A549 (cell line): ENCODE data around the gene GRIPAP1. TPM values are rescaled to one million over a fixed set of nuclear protein-coding genes. Genes with fewer than 3 reads are reported as not detected.

Experiments used
- ATAC-seq, 2 experiments: fragments of 200-7000 bp in 1 of 2; fragments of >200 bp in 1 of 2; cut with Nextera tagmentation in 1 of 2; cut with Tn5 transposase in 1 of 2; 3 replicates each; pipeline versions ENCODE4 v1.8.0 to v1.9.1; 2018 to 2020; ENCODE audit warnings: mild to moderate bottlenecking in 1 of 2, moderate library complexity in 1 of 2
- CTCF ChIA-PET: fragments of 300-600 bp; sonication (Branson Sonifier 250); formaldehyde crosslinking; extraction: SDS; loops from one replicate; lab custom pipeline; 2021; ENCODE audit warnings: antibody characterized with exemption, inconsistent platforms; lab: Yijun Ruan, JAX
- POLR2A ChIA-PET: fragments of 350-600 bp; formaldehyde crosslinking; extraction: SDS; loops from one replicate; lab custom pipeline; 2021; ENCODE audit warnings: antibody characterized with exemption, inconsistent platforms; lab: Yijun Ruan, JAX
- DNase-seq, 2 experiments: peaks; one replicate each; pipeline versions ENCODE4 v3.0.0 to v3.0.0-alpha.2; 2011 to 2016; ENCODE audit warnings: low read depth in 1 of 2, low spot score in 1 of 2
- FAIRE-seq: peaks from 2 replicates; lab custom pipeline; 2011; peaks lifted over from hg19 to GRCh38; lab: Jason Lieb, UNC
- H3K27ac ChIP-seq, 2 experiments: fragments of >200 bp; sonication (Bioruptor Twin); formaldehyde crosslinking; 3 replicates each; pipeline ENCODE4 v1.5.1; 2016 to 2017
- H3K4me1 ChIP-seq: fragments of >200 bp; sonication (Bioruptor Twin); formaldehyde crosslinking; 3 replicates; pipeline ENCODE4 v1.6.1; 2016
- H3K4me2 ChIP-seq: fragments of >200 bp; sonication (Bioruptor Twin); formaldehyde crosslinking; 3 replicates; pipeline ENCODE4 v1.6.1; 2016
- H3K4me3 ChIP-seq: fragments of >200 bp; sonication (Bioruptor Twin); formaldehyde crosslinking; 3 replicates; pipeline ENCODE4 v1.5.1; 2016
- H3K9me3 ChIP-seq: fragments of >200 bp; sonication (Bioruptor Twin); formaldehyde crosslinking; 3 replicates; pipeline ENCODE4 v1.6.1; 2016
- BCL3 ChIP-seq: fragments of >200 bp; sonication (Bioruptor Twin); formaldehyde crosslinking; IDR thresholded peaks from 3 replicates; pipeline ENCODE4 v1.6.1; 2016
- BHLHE40 ChIP-seq: IDR thresholded peaks from 2 replicates; pipeline ENCODE4 v1.6.1; 2012; ENCODE audit warnings: low read depth, low read length, inconsistent platforms
- CEBPB ChIP-seq, 2 experiments: fragments of >200 bp in 1 of 2; sonication (Bioruptor Twin) in 1 of 2; formaldehyde crosslinking in 1 of 2; IDR thresholded peaks; 2 replicates each; pipeline ENCODE4 v1.6.1; 2012 to 2016
- EP300 ChIP-seq, 2 experiments: fragments of >200 bp; sonication (Bioruptor Twin); formaldehyde crosslinking; IDR thresholded peaks; 2 replicates in 1 of 2; 3 replicates in 1 of 2; pipeline ENCODE4 v1.6.1; 2016 to 2017
- FOSL2 ChIP-seq, 2 experiments: fragments of 450-650 bp in 1 of 2; fragments of >200 bp in 1 of 2; sonication (Bioruptor Twin) in 1 of 2; formaldehyde crosslinking; IDR thresholded peaks; 2 replicates each; pipeline versions ENCODE4 v1.5.0 to v1.6.1; 2016 to 2020; ENCODE audit warnings: mild to moderate bottlenecking in 1 of 2, moderate library complexity in 1 of 2
- GATA3 ChIP-seq: IDR thresholded peaks from 2 replicates; pipeline ENCODE4 v1.6.1; 2012; ENCODE audit warnings: borderline replicate concordance
- HEYL ChIP-seq: fragments of 250-450 bp; sonication (Bioruptor Pico); IDR thresholded peaks from 2 replicates; pipeline ENCODE4 v1.8.0; 2021; ENCODE audit warnings: mild to moderate bottlenecking, moderate library complexity
- JUN ChIP-seq, 2 experiments: fragments of >200 bp; sonication (Bioruptor Twin); formaldehyde crosslinking; IDR thresholded peaks; 2 replicates in 1 of 2; 3 replicates in 1 of 2; pipeline ENCODE4 v1.6.1; 2016 to 2017
- MYC ChIP-seq: IDR thresholded peaks from 2 replicates; pipeline ENCODE4 v1.6.1; 2012; ENCODE audit warnings: mild to moderate bottlenecking, inconsistent platforms, low read length, improper control_type of control experiment, borderline replicate concordance
- NPAS2 ChIP-seq: fragments of 250-450 bp; sonication (Bioruptor Pico); IDR thresholded peaks from 2 replicates; pipeline ENCODE4 v1.8.0; 2022; ENCODE audit warnings: mild to moderate bottlenecking, moderate library complexity, borderline replicate concordance
- NR3C1 ChIP-seq: fragments of >200 bp; sonication (Bioruptor Twin); formaldehyde crosslinking; IDR thresholded peaks from 3 replicates; pipeline ENCODE4 v1.6.1; 2017
- PHF8 ChIP-seq: fragments of 200-600 bp; sonication (generic); IDR thresholded peaks from 2 replicates; pipeline ENCODE4 v1.6.1; 2016; ENCODE audit warnings: low read depth, mild to moderate bottlenecking, antibody characterized with exemption, moderate library complexity, borderline replicate concordance
- POLR2A ChIP-seq: IDR thresholded peaks from 2 replicates; pipeline ENCODE4 v1.6.1; 2012; ENCODE audit warnings: mild to moderate bottlenecking, low read length
- RAD21 ChIP-seq, 2 experiments: fragments of >200 bp in 1 of 2; sonication (Bioruptor Twin) in 1 of 2; formaldehyde crosslinking in 1 of 2; IDR thresholded peaks in 1 of 2; conservative IDR thresholded peaks in 1 of 2; 2 replicates in 1 of 2; 3 replicates in 1 of 2; pipeline ENCODE4 v1.6.1; 2012 to 2018; ENCODE audit warnings: inconsistent platforms in 1 of 2
- RARB ChIP-seq: fragments of 250-450 bp; sonication (Bioruptor Pico); IDR thresholded peaks from 2 replicates; pipeline ENCODE4 v1.8.0; 2021; ENCODE audit warnings: mild to moderate bottlenecking, moderate library complexity
- SMC3 ChIP-seq: fragments of >200 bp; sonication (Bioruptor Twin); formaldehyde crosslinking; IDR thresholded peaks from 3 replicates; pipeline ENCODE4 v1.6.1; 2018; ENCODE audit warnings: inconsistent platforms
- TFCP2L1 ChIP-seq: fragments of 250-450 bp; sonication (Bioruptor Pico); IDR thresholded peaks from 2 replicates; pipeline ENCODE4 v1.5.0; 2021; ENCODE audit warnings: mild to moderate bottlenecking
- WGBS: methylation state at CpG from one replicate; pipeline ENCODE4 v1.1.6; 2017; ENCODE audit errors: missing lambda C conversion rate; 5-methylcytosine and 5-hydroxymethylcytosine counted together
- polyA plus RNA-seq, 4 experiments: library from polyadenylated mRNA; depleted of rRNA in 3 of 4; stranded (reverse); fragments of >200 nt; fragmentation: RNase III in 1 of 4; extraction: RNeasy Plus Mini Kit Qiagen cat#74134 plus additional on column Dnase treatment in 1 of 4; gene quantifications; 2 replicates in 3 of 4; 3 replicates in 1 of 4; pipeline ENCODE4 v1.2.3, GENCODE V29; 2011 to 2017

The GRIPAP1 gene
- polyA plus RNA-seq, 2 of the 4 experiments (the other 2 are of a cell fraction) = 33.7 to 34.3 TPM

GRCh38 chrX:49043220-49043986, 41.3 kb upstream of the GRIPAP1 start, which contains the start of gene TFE3 (continued):
- TF ChIP-seq FOSL2 (IDR thresholded peaks at IDR 0.05) = peak; percentile 41; the same call in 1 of the 2 replicates
- peak; percentile 87 for TF ChIP-seq FOSL2 (CRISPR knock-in tag; IDR thresholded peaks at IDR 0.05)
- no peak for TF ChIP-seq BHLHE40
- TF ChIP-seq RARB = no peak
- no peak for TF ChIP-seq NPAS2 (CRISPR knock-in tag)
- TF ChIP-seq NR3C1 = no peak
- TF ChIP-seq TFCP2L1 (CRISPR knock-in tag) = no peak
- TF ChIP-seq HEYL (CRISPR knock-in tag) = no peak
- TF ChIP-seq PHF8 = no peak; the same call in 1 of the 2 replicates
- TF ChIP-seq MYC = no peak
- no peak for TF ChIP-seq EP300 (IDR thresholded peaks at IDR 0.05)
- TF ChIP-seq SMC3 = peak; percentile 60

- WGBS = 0% methylated on average over 6 of the region's 29 CpGs
- POLR2A ChIA-PET = interaction anchor here (0.6 to 5.7 kb wide), 9 partner anchors 9 to 226 kb away, joined by 3 to 40 read pairs (median 4); partner anchors contain the start of genes GRIPAP1, OTUD5 and PRAF2
- peak overlapping the region; percentile 99 to 100 for H3K27ac ChIP-seq
- H3K4me3 ChIP-seq = peak overlapping the region; percentile 93
- no peaks in the 10 kb centered on the region for H3K9me3 ChIP-seq
- FAIRE-seq = peak; percentile 43
- ATAC-seq = peak; percentile 3 to 4; a peak in 5 of 6 replicates
- peaks cover 24% of the 10 kb centered on the region for H3K4me1 ChIP-seq
- CTCF ChIA-PET = interaction anchor here (0.6 to 6.4 kb wide), 5 partner anchors 51 to 394 kb away, joined by 3 to 32 read pairs (median 3); partner anchors contain the start of genes KCND1 and OTUD5
- TF ChIP-seq BHLHE40 (no peak), PHF8 (peak; percentile 61)
- H3K4me2 ChIP-seq = peak overlapping the region; percentile 98
- DNase-seq = no peak
Observed at GRCh38 chrX:49042581-49043219, 40.6 kb upstream of the GRIPAP1 start.

GRCh38 chrX:49041744-49042580, 39.9 kb upstream of the GRIPAP1 start:
- Histone ChIP-seq H3K4me2 (peak overlapping the region; percentile 98), H3K9me3 (no peaks in the 10 kb centered on the region), H3K4me3 (peak overlapping the region; percentile 93), H3K27ac (peak overlapping the region; percentile 99 to 100), H3K4me1 (peaks cover 26% of the 10 kb centered on the region)
- CTCF ChIA-PET = interaction anchor here (0.6 to 6.4 kb wide), 7 partner anchors 47 to 721 kb away, joined by 3 to 32 read pairs (median 3); partner anchors contain the start of gene KCND1
- FAIRE-seq (peak; percentile 84), ATAC-seq (no peak), DNase-seq (peak; percentile 25 to 42)
- POLR2A ChIA-PET = interaction anchor here (1.0 to 5.7 kb wide), 4 partner anchors 32 to 83 kb away, joined by 3 to 40 read pairs (median 10); partner anchors contain the start of genes GRIPAP1, OTUD5 and PRAF2
- WGBS = under 1% methylated on average over 9 of the region's 10 CpGs
- no peak for TF ChIP-seq BHLHE40
- TF ChIP-seq JUN (IDR thresholded peaks at IDR 0.05) = peak; percentile 12 to 15; a peak in 1 of 5 replicates
- no peak for TF ChIP-seq BCL3
- TF ChIP-seq CEBPB (IDR thresholded peaks at IDR 0.05) = peak; percentile 23 to 41; a peak in 2 of 4 replicates
- no peak for TF ChIP-seq POLR2A
- TF ChIP-seq RAD21 (conservative IDR thresholded peaks at IDR 0.05 in 1 of 2, IDR thresholded peaks at IDR 0.05 in 1 of 2) = no peak
- TF ChIP-seq GATA3 = peak; percentile 44; the same call in 1 of the 2 replicates
